GM23338 (cell line): ENCODE results near the gene SH3RF3.
"Not testable (repeated sequence)": the region's sequence is repeated elsewhere in the genome, so short reads cannot be mapped to it uniquely, and the experiment has no call there.

Source experiments
- EZH2 ChIP-seq: fragments of 200-600 bp; sonication (generic); IDR thresholded peaks from one replicate; pipeline ENCODE4 v1.8.0; 2017; ENCODE audit warnings: antibody characterized with exemption, mild to moderate bottlenecking, low read depth; ENCODE audit not compliant: unreplicated experiment
- POLR2AphosphoS5 ChIP-seq: IDR thresholded peaks from 2 replicates; pipeline ENCODE4 v1.6.1; 2016; ENCODE audit warnings: antibody characterized with exemption, low read depth
- TF ChIP-seq, protein P1 (sequence below), 2 experiments: fragments of 200-600 bp in 1 of 2; sonication (generic) in 1 of 2; conservative IDR thresholded peaks; 2 replicates each; pipeline versions ENCODE4 v1.5.1 to v1.6.1; 2016 to 2017; ENCODE audit warnings: antibody characterized with exemption in 2 of 2, low read depth in 2 of 2, mild to moderate bottlenecking in 2 of 2, moderate library complexity in 1 of 2

DNA sequence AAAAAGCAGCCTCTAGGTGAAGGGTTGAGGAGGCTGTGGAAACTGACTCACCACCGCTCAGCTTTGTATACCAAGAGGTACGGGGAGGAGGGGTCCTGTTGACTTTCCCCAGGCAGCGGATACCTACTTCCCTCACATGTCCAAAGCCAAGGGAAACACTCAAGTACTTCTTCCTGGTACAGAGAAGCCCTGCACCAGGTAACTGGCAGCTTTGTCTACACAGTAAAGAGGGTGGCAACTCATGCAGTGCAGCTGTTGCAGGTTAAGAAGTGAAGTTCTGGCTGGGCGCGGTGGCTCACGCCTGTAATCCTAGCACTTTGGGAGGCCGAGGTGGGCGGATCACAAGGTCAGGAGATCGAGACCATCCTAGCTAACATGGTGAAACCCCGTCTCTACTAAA, 8.3 kb upstream of the SH3RF3 start:
- not testable (repeated sequence) for TF ChIP-seq POLR2AphosphoS5, EZH2
- TF ChIP-seq, protein P1, sequence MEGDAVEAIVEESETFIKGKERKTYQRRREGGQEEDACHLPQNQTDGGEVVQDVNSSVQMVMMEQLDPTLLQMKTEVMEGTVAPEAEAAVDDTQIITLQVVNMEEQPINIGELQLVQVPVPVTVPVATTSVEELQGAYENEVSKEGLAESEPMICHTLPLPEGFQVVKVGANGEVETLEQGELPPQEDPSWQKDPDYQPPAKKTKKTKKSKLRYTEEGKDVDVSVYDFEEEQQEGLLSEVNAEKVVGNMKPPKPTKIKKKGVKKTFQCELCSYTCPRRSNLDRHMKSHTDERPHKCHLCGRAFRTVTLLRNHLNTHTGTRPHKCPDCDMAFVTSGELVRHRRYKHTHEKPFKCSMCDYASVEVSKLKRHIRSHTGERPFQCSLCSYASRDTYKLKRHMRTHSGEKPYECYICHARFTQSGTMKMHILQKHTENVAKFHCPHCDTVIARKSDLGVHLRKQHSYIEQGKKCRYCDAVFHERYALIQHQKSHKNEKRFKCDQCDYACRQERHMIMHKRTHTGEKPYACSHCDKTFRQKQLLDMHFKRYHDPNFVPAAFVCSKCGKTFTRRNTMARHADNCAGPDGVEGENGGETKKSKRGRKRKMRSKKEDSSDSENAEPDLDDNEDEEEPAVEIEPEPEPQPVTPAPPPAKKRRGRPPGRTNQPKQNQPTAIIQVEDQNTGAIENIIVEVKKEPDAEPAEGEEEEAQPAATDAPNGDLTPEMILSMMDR (conservative IDR thresholded peaks at IDR 0.05; ENCODE audit: low read depth in 2 of 2) = not testable (repeated sequence)
